HFFc6 (cell line): ENCODE measurements around the gene OSBP2. TPM values are rescaled to one million over a fixed set of nuclear protein-coding genes. Genes with fewer than 3 reads are reported as not detected.

Source experiments
- DNase-seq: peaks from one replicate; pipeline ENCODE4 v3.0.0-alpha.2; 2018
- H3K27ac Mint-ChIP-seq: 2 replicates; pipeline ENCODE4 v1.8.0; 2020; ENCODE audit warnings: mild to moderate bottlenecking, mixed read lengths
- H3K27me3 Mint-ChIP-seq: 2 replicates; pipeline ENCODE4 v1.8.0; 2021; ENCODE audit warnings: mild to moderate bottlenecking, moderate library complexity, mixed read lengths; ENCODE audit not compliant: insufficient read depth
- H3K36me3 Mint-ChIP-seq: 2 replicates; pipeline ENCODE4 v1.8.0; 2021; ENCODE audit warnings: low read depth, mixed read lengths
- H3K4me1 Mint-ChIP-seq: 2 replicates; pipeline ENCODE4 v1.8.0; 2020; ENCODE audit warnings: low read depth, mixed read lengths
- H3K4me3 Mint-ChIP-seq: 2 replicates; pipeline ENCODE4 v1.8.0; 2020; ENCODE audit warnings: mild to moderate bottlenecking, moderate library complexity, mixed read lengths
- H3K9me3 Mint-ChIP-seq: 2 replicates; pipeline ENCODE4 v1.8.0; 2020; ENCODE audit warnings: mild to moderate bottlenecking, mixed read lengths
- CTCF ChIP-seq: fragments of 200-600 bp; sonication (generic); IDR thresholded peaks from 2 replicates; pipeline ENCODE4 v1.5.0; 2021; ENCODE audit warnings: antibody characterized with exemption, mild to moderate bottlenecking
- total RNA-seq, 6 experiments: library from RNA; stranded (reverse); fragmentation: NEBNext Ultra II Directional; extraction: Animal tissue kit (Norgen Biotek cat#: 25700); gene quantifications; 2 replicates in 1 of 6; 3 replicates in 5 of 6; pipeline ENCODE4 v1.2.3, GENCODE V29; 2021

The OSBP2 gene
- total RNA-seq, 6 experiments from 2014 or later, result 0.09 to 0.37 (median 0.28) TPM; not detected in 1

- Mint-ChIP-seq H3K27ac (no peak overlapping the region), H3K9me3 (0 out of 2 replicates have a peak, but pooled peaks cover 4% of the 10 kb centered on the region), H3K4me1 (peaks cover 24% of the 10 kb centered on the region), H3K36me3 (no peaks in the 10 kb centered on the region), H3K27me3 (no peaks in the 10 kb centered on the region; the same call in 1 of the 2 replicates), H3K4me3 (no peak overlapping the region)
- DNase-seq, result no peak
- no peak for TF ChIP-seq CTCF
Measured at GRCh38 chr22:30714062-30714461, 19.4 kb downstream of the OSBP2 start.

- no peak for TF ChIP-seq CTCF
- peaks cover 26% of the 10 kb centered on the region for H3K4me1 Mint-ChIP-seq
- no peaks in the 10 kb centered on the region for H3K27me3 Mint-ChIP-seq
Measured at GRCh38 chr22:30717331-30717921, 22.8 kb downstream of the OSBP2 start.

GRCh38 chr22:30717952-30718351, 23.3 kb downstream of the OSBP2 start:
- Mint-ChIP-seq H3K27me3 (no peaks in the 10 kb centered on the region), H3K4me1 (peaks cover 26% of the 10 kb centered on the region), H3K36me3 (no peaks in the 10 kb centered on the region), H3K9me3 (no peaks in the 10 kb centered on the region), H3K27ac (peak overlapping the region; percentile 64), H3K4me3 (peak overlapping the region; percentile 40; the same call in 1 of the 2 replicates)
- no peak for TF ChIP-seq CTCF
- DNase-seq, result no peak

More at GRCh38 chr22:30717331-30717921, 22.8 kb downstream of the OSBP2 start:
- Mint-ChIP-seq H3K27ac (peak overlapping the region; percentile 81), H3K4me3 (peak overlapping the region; percentile 40; the same call in 1 of the 2 replicates), H3K9me3 (no peaks in the 10 kb centered on the region), H3K36me3 (no peaks in the 10 kb centered on the region)
- peak; percentile 78 for DNase-seq

- no peak for DNase-seq
- no peak overlapping the region for H3K4me3 Mint-ChIP-seq
- peaks cover 26% of the 10 kb centered on the region for H3K4me1 Mint-ChIP-seq
- H3K27ac Mint-ChIP-seq, result no peak overlapping the region
- H3K27me3 Mint-ChIP-seq, result no peaks in the 10 kb centered on the region
- H3K36me3 Mint-ChIP-seq, result no peaks in the 10 kb centered on the region
- no peaks in the 10 kb centered on the region for H3K9me3 Mint-ChIP-seq
- TF ChIP-seq CTCF, result no peak
Measured at GRCh38 chr22:30718491-30718890, 23.8 kb downstream of the OSBP2 start.

- Mint-ChIP-seq H3K27me3 (no peaks in the 10 kb centered on the region), H3K27ac (peak overlapping the region; percentile 34; the same call in 1 of the 2 replicates), H3K9me3 (no peaks in the 10 kb centered on the region), H3K4me3 (no peak overlapping the region), H3K4me1 (peaks cover 26% of the 10 kb centered on the region), H3K36me3 (no peaks in the 10 kb centered on the region)
- no peak for DNase-seq
- TF ChIP-seq CTCF, result no peak
Measured at GRCh38 chr22:30718938-30719337, 24.3 kb downstream of the OSBP2 start.
